Stimulated activated naive CD8-positive, alpha-beta T cell treated with anti-CD3 and anti-CD28 coated beads, Interleukin-15, Interleukin-2, amounts not matched to agents 100 ng/mL and 50 ng/mL, for 24 hours (primary cell): ENCODE data around the gene LPAR3.

Experiments used
- H3K27ac Mint-ChIP-seq: one replicate; pipeline ENCODE4 v1.8.0; 2021; ENCODE audit warnings: mild to moderate bottlenecking, mixed read lengths
- H3K27me3 Mint-ChIP-seq: one replicate; pipeline ENCODE4 v1.8.0; 2021; ENCODE audit warnings: mixed read lengths
- H3K36me3 Mint-ChIP-seq: one replicate; pipeline ENCODE4 v1.8.0; 2021; ENCODE audit warnings: low read depth, mixed read lengths
- H3K4me1 Mint-ChIP-seq: one replicate; pipeline ENCODE4 v1.8.0; 2021; ENCODE audit warnings: low read depth, mixed read lengths
- H3K4me3 Mint-ChIP-seq: one replicate; pipeline ENCODE4 v1.8.0; 2021; ENCODE audit warnings: mild to moderate bottlenecking, mixed read lengths
- H3K9me3 Mint-ChIP-seq: one replicate; pipeline ENCODE4 v1.8.0; 2021; ENCODE audit warnings: mixed read lengths

Gene LPAR3, protein sequence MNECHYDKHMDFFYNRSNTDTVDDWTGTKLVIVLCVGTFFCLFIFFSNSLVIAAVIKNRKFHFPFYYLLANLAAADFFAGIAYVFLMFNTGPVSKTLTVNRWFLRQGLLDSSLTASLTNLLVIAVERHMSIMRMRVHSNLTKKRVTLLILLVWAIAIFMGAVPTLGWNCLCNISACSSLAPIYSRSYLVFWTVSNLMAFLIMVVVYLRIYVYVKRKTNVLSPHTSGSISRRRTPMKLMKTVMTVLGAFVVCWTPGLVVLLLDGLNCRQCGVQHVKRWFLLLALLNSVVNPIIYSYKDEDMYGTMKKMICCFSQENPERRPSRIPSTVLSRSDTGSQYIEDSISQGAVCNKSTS

DNA sequence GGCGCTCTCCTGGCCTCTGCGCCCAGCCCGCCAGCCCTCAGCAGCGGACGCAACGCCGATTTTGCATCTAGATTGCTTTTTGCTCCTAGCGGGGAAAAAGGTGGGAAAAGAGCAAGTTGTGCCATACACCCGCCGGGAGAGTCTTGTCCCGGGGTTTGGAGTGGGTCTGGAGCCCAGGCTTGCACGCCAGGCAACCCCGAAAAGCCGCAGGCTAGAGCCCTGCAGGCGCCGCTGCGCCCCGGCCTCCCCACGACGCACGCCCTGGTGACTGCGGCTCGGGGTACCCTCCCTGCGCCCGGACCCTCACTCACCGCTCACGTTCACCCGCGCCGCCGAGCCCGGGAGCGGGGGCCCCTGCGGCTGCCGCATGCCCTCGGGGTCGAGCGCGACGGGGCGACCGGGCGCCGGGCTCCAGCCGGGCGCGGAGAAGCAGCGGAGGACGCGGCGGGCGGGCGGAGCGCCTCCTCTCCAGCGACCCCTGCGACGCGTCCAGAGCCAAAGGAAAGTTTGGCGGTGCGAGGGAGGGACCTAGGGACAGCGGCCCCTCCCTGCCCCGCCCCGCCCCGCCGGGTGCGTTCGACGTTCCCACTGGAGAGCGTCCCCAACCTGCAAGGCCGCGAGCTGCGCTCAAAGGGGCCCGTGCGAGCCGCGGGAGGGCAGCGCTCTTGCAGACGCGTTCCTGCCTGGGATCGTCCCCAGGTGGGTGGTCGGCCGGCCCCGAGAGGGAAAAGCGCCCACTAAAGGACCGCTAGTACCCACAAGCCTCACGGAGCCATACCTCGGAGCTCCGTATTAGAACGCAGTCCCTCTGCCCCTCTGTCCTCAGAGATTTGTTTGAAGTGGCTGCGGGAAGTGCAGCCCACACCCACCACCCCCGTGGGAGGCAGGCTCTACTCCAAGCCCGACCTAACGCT, at the start of gene LPAR3:
Gene LPAR3 (minus strand): TSS at position 502 of the 914 bp plus-strand sequence. CDS start 27,086 bp downstream, outside the sequence.
- peak within 1 kb of the TSS; percentile 75 for H3K4me3 Mint-ChIP-seq
- no peaks in the 10 kb centered on the region for H3K36me3 Mint-ChIP-seq
- H3K27me3 Mint-ChIP-seq, result peaks cover 40% of the 10 kb centered on the region
- H3K9me3 Mint-ChIP-seq, result no peaks in the 10 kb centered on the region
- H3K4me1 Mint-ChIP-seq, result peaks cover 21% of the 10 kb centered on the region
- no peak within 1 kb of the TSS for H3K27ac Mint-ChIP-seq

DNA sequence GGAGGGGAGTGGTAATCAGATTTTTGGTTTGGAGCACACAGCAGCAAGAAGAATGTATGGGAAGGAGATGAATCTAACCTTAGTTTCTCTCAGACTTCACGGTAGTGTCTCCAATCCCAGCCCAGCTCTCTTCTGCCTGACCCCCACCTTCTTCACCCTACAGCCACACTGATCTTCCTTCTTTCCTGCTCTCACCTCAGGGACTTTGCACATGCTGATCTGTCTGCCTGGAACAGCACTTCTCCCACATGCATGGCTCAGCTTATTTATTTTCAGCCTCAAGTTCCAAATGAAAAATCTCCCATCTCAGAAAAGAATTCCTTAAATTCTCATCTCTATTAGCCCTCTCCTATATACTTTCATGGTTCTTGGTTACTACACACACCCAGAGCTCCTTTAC, 48.8 kb upstream of the LPAR3 start:
- Mint-ChIP-seq H3K4me1 (peaks cover 22% of the 10 kb centered on the region), H3K9me3 (no peaks in the 10 kb centered on the region), H3K36me3 (peaks cover 7% of the 10 kb centered on the region), H3K27ac (no peak overlapping the region), H3K27me3 (no peaks in the 10 kb centered on the region), H3K4me3 (no peak overlapping the region)

DNA sequence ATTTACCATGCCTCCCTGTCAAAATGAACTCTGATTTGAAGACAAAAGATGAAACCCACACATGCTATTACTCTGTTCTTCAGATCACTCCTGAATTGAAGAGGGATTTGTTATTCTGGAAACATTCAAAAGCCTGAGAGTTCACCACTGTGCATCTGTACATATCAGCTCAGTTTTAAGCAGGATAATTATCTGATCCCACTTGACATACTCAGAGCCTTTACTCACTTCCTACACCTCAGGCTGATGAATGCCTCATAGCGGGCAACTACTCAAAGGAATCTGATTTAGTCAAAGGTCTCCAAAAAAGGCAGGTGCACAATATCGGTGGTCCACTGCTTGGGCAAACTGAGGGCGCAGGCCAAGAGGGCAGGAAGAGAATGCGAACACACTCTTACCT, 47.5 kb upstream of the LPAR3 start:
- Mint-ChIP-seq H3K27ac (no peak overlapping the region), H3K9me3 (no peaks in the 10 kb centered on the region), H3K36me3 (peaks cover 7% of the 10 kb centered on the region), H3K4me1 (peaks cover 14% of the 10 kb centered on the region), H3K27me3 (no peaks in the 10 kb centered on the region), H3K4me3 (no peak overlapping the region)

DNA sequence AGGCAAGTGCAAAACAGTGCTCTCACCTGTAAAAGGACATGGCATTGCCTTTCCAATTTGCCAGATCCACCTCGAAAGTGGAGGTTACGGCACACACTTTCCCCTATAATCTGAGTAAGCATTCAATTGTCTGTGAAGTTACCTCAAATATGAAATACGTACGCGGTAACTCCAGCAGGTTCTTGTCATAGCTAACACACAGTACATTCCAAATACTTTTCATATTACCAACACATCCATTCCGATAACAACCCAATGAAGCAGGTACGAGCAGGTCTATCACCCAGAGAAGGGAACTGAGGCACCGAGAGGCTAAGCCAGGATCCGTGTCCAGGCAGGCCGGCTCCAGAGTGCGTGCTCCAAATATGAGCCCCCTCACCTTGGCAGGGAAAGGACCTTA, 46.8 kb upstream of the LPAR3 start:
- H3K27me3 Mint-ChIP-seq, result no peaks in the 10 kb centered on the region
- H3K27ac Mint-ChIP-seq, result no peak overlapping the region
- peaks cover 7% of the 10 kb centered on the region for H3K4me1 Mint-ChIP-seq
- no peaks in the 10 kb centered on the region for H3K9me3 Mint-ChIP-seq
- no peak overlapping the region for H3K4me3 Mint-ChIP-seq
- H3K36me3 Mint-ChIP-seq, result peaks cover 7% of the 10 kb centered on the region

DNA sequence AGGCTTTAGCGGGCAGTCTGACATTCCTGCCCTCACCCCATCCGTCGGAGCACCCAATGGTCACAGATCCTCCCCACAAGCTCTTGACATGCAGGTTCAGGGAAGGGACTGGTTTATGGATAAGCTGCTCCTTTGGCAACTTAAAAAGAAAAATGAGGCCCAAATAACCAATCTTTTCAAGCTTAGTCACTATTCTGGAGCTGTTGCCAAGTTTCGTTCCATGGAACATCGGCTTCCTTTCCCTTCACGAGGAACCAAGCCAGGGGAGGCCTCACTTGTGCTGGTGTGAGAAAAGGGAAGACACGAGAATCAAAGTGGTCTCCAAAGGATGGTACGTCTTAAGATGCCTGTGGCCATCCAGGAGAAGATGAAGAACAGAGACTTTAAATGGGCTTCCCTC, 46.1 kb upstream of the LPAR3 start:
- Mint-ChIP-seq H3K36me3 (peaks cover 7% of the 10 kb centered on the region), H3K27me3 (no peaks in the 10 kb centered on the region), H3K27ac (no peak overlapping the region), H3K4me3 (no peak overlapping the region), H3K9me3 (no peaks in the 10 kb centered on the region), H3K4me1 (peaks cover under 1% of the 10 kb centered on the region)

DNA sequence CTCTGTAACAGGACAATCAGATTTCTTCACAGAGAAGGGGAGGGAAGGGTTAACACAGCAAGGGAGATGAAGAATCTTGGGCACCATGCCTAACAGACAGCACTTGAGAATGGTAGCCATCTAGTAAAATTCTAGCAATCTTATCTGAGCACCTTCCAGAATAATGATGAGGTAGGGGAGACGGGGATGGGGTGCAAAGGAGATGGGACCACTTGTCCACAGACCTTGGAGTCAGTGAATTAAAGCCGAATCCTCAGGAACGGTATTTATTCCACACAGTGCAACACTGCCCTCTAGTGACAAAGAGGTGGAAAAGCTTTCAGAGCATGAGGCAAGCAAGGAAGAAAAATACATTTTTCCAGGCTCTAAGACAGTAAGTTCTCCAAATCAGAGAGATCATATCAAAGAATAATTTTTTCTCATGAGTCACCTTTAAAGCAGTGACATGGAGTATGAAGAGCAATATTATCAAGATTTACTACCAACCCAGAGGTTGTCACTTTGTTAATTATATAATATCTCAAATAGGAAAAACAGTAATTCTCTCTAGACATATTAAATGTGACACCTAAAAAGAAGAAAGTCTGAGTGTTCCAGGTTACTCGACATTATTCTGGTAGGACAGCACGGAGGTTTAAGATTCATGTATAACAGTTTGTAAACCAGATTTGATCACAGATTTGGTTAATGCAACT, 43.3 kb upstream of the LPAR3 start:
- Mint-ChIP-seq H3K36me3 (peaks cover 7% of the 10 kb centered on the region), H3K4me1 (no peaks in the 10 kb centered on the region), H3K9me3 (no peaks in the 10 kb centered on the region), H3K27ac (no peak overlapping the region), H3K4me3 (no peak overlapping the region), H3K27me3 (no peaks in the 10 kb centered on the region)

DNA sequence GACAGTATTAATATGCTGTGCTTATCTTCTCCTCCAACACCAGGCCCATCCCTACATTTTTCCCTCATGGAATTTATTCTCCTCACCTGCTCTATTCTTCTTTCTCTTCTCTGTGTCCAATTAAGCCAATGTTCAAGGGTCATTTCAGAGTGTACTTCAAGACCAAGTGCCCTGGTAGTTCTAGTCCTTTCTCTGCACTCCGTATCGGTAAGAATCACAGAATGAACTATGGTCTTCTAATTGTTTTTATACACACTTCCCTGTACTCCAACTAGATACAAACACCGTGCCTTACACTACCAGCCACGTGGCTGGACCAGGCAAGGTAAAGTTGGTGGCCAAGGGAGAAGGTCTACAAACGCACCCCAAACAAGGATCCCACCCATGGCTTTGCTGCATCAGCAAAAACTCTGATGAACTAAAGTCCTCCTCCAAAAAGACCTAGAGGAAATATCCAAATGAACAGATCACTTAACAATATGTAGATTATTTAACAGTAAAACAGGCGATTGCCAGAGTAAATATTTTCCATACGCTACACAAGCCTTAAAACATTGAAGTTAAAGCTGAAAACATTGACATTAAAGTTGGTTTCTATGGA, 40.1 kb upstream of the LPAR3 start:
- no peaks in the 10 kb centered on the region for H3K27me3 Mint-ChIP-seq
- H3K4me1 Mint-ChIP-seq, result peaks cover 21% of the 10 kb centered on the region
- no peaks in the 10 kb centered on the region for H3K9me3 Mint-ChIP-seq
- no peak overlapping the region for H3K27ac Mint-ChIP-seq
- peaks cover 5% of the 10 kb centered on the region for H3K36me3 Mint-ChIP-seq
- H3K4me3 Mint-ChIP-seq, result no peak overlapping the region

DNA sequence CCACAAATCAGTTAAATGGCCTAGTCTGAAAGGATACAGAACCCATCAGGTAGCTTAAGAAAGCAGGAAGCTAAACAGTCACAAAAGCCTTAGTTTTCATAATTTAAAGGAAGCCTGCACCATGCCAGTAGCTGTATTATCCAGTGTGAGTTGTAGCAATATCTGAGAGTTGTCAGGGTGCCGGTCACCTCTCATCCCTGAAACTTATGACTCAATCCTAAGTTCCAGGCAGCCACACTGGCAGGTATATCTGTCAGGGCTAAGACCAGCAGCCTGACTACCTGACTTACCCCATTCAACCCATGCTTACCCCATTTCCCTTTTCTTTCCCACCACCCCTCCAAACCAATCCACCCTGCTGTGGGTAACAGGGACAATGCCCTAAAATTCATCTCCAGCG, 37.8 kb upstream of the LPAR3 start:
- Mint-ChIP-seq H3K4me1 (peaks cover 21% of the 10 kb centered on the region), H3K27me3 (no peaks in the 10 kb centered on the region), H3K4me3 (no peak overlapping the region), H3K27ac (no peak overlapping the region), H3K36me3 (peaks cover 10% of the 10 kb centered on the region), H3K9me3 (no peaks in the 10 kb centered on the region)

DNA sequence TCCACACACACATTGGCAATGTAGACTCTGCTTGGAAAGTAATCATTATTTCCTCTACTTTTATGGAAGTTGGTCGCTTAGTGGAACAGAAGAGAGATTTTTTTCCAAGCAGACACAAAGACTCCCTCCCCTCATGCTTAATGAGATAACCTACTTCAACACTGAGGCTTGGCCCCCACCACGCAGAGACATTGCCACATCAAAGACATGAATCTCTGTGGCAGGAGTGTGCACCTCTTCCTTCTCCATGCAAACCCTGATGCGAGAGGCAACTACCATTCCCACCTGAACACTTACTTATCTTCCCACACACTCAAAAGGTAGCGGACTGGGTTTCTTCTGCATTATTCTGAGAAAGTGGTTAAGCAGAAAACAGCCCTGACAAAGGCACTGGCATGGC, 37.3 kb upstream of the LPAR3 start:
- Mint-ChIP-seq H3K4me1 (peaks cover 21% of the 10 kb centered on the region), H3K36me3 (peaks cover 10% of the 10 kb centered on the region), H3K27me3 (no peaks in the 10 kb centered on the region), H3K27ac (no peak overlapping the region), H3K4me3 (no peak overlapping the region), H3K9me3 (no peaks in the 10 kb centered on the region)

DNA sequence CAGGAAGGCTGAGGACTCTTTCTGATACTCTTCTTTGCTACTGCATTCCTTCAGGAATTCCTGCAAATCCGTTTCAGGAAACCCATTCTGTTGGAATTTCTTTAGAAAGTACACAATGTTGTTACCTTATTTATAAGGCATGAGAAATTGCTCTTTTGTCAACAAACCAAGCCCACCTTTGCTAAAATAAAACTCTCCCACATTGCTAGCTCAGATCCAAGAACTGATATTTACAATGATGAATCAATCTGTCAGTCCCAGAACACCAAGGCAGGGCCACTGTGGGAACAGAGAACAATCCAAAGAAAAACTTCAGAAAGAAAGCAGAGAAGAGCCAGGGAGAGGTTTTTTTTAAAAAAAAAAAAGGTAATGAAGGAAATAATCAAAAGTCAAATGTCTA, 36.6 kb upstream of the LPAR3 start:
- Mint-ChIP-seq H3K36me3 (peaks cover 10% of the 10 kb centered on the region), H3K27me3 (no peaks in the 10 kb centered on the region), H3K4me3 (no peak overlapping the region), H3K4me1 (peaks cover 21% of the 10 kb centered on the region), H3K9me3 (no peaks in the 10 kb centered on the region), H3K27ac (peak overlapping the region; percentile 7)

DNA sequence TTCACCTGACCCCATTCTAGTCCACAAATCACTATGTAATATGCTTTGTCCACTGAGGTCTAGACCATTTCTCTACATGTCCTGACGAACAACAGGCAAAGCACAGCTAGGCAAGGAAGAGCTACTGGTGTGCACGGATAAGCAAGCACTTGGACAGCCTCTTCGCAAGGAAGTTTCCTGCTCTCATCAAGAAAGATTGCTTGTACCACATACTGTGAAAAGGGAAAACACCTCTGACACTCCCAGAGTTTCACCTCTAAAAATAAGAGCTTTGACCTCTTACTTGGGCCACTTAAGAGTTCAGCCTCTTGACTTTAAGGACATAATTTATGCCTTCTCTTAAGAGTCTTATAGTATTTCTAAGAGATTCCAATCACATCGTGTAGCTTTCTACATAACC, 36.0 kb upstream of the LPAR3 start:
- no peak overlapping the region for H3K4me3 Mint-ChIP-seq
- H3K4me1 Mint-ChIP-seq, result peaks cover 21% of the 10 kb centered on the region
- H3K9me3 Mint-ChIP-seq, result no peaks in the 10 kb centered on the region
- no peak overlapping the region for H3K27ac Mint-ChIP-seq
- peaks cover 10% of the 10 kb centered on the region for H3K36me3 Mint-ChIP-seq
- no peaks in the 10 kb centered on the region for H3K27me3 Mint-ChIP-seq

DNA sequence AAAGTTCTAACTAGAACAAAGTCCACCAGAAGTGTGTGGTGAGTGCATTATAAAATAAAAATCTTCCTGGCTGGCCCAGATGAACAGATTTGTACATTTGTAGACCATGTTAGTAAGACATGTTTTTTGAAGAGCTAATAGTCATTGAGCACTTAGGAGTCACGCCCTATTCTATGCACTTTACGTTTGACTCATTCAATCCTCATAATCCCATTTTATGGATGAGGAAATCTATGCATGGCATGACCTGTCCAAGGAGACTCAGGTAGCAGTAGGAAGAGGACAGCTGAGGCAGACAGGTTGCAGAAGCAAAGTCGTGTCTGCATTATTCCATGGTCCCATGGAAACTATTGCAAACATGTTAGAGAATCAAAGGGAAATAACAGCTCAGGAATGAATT, 30.3 kb upstream of the LPAR3 start:
- Mint-ChIP-seq H3K36me3 (peaks cover 5% of the 10 kb centered on the region), H3K27ac (no peak overlapping the region), H3K4me3 (no peak overlapping the region)

DNA sequence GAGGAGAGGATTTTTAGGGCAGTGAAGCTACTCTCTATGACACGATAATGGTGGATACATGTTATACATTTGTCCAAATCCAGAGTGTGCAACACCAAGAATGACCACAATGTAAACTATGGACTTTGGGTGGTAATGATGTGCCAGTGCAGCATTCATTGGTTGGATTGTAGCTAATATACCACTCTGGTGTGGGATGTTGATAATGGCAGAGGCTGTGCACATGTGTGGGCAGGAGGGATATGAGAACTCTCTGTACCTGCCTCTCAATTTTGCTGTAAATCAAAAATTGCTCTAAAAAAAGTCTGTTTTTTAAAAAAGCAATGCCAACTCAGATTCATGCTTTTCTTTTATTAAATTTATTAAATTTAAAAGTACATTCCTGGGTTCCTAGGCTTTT, 27.2 kb upstream of the LPAR3 start:
- no peaks in the 10 kb centered on the region for H3K36me3 Mint-ChIP-seq
- no peaks in the 10 kb centered on the region for H3K4me1 Mint-ChIP-seq
- no peak overlapping the region for H3K27ac Mint-ChIP-seq
- no peaks in the 10 kb centered on the region for H3K9me3 Mint-ChIP-seq
- H3K27me3 Mint-ChIP-seq, result no peaks in the 10 kb centered on the region
- H3K4me3 Mint-ChIP-seq, result no peak overlapping the region

More for the DNA sequence above, 30.3 kb upstream of the LPAR3 start:
- no peaks in the 10 kb centered on the region for H3K27me3 Mint-ChIP-seq
- no peaks in the 10 kb centered on the region for H3K9me3 Mint-ChIP-seq
- H3K4me1 Mint-ChIP-seq, result no peaks in the 10 kb centered on the region

DNA sequence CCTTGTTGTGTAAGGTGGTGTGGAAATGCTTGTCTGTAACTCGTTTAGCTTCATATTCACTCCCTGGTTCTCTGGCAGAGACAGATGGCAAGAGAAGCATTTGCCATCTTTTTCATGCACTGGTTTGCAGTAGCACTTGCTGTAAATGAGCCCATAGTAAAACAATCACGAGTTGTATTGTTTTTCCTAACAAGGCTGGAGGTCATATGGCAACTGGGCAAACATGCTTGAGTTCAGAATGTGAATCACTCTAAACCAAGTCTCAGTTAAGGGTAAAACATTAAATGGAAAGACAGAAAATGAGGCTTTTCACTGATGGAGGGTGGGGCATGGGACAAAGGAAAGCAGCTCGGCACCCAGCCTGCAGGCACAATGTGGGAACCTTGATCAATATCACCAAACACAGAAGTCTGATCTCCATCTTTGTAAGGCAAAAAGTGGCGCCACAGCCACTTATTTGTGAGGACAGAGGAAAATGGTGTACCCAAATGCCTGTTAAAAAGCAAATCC, 26.5 kb upstream of the LPAR3 start:
- no peaks in the 10 kb centered on the region for H3K36me3 Mint-ChIP-seq
- H3K9me3 Mint-ChIP-seq, result no peaks in the 10 kb centered on the region
- H3K4me1 Mint-ChIP-seq, result no peaks in the 10 kb centered on the region
- no peaks in the 10 kb centered on the region for H3K27me3 Mint-ChIP-seq
- no peak overlapping the region for H3K27ac Mint-ChIP-seq
- H3K4me3 Mint-ChIP-seq, result no peak overlapping the region
